Testis (tissue), 3 donors: Measurements from ENCODE around the gene CIB4. TPM values are rescaled to one million over a fixed set of nuclear protein-coding genes. Genes with fewer than 3 reads are reported as not detected.

ENCODE experiments used
- DNase-seq: peaks from one replicate; pipeline ENCODE4 v3.0.0-alpha.2; 2019
- H3K27ac ChIP-seq, 2 donors: fragments of 200-600 bp; sonication (generic); one replicate each; pipeline ENCODE4 v1.5.1; 2019
- H3K27me3 ChIP-seq: fragments of 200-600 bp; sonication (generic); one replicate; pipeline ENCODE4 v1.5.1; 2019
- H3K36me3 ChIP-seq: fragments of 200-600 bp; sonication (generic); one replicate; pipeline ENCODE4 v1.5.1; 2017; ENCODE audit warnings: low read depth; ENCODE audit errors: missing control alignments
- H3K4me1 ChIP-seq: fragments of 200-600 bp; sonication (generic); one replicate; pipeline ENCODE4 v1.5.1; 2019
- H3K4me3 ChIP-seq, 2 donors: fragments of 200-600 bp; sonication (generic); one replicate each; pipeline ENCODE4 v1.5.1; 2017 to 2019
- H3K9me3 ChIP-seq: fragments of 200-600 bp; sonication (generic); one replicate; pipeline ENCODE4 v1.5.1; 2017
- CTCF ChIP-seq, 3 experiments: fragments of 450-650 bp in 2 of 3; fragments of 200-600 bp in 1 of 3; sonication (generic) in 1 of 3; IDR thresholded peaks; one replicate each; pipeline ENCODE4 v1.5.1; 2016 to 2019; ENCODE audit warnings: antibody characterized with exemption in 3 of 3, mild to moderate bottlenecking in 2 of 3, moderate library complexity in 1 of 3
- POLR2A ChIP-seq: fragments of 450-650 bp; IDR thresholded peaks from one replicate; pipeline ENCODE4 v1.6.1; 2017; ENCODE audit warnings: antibody characterized with exemption, mild to moderate bottlenecking, moderate library complexity
- WGBS, 2 donors: methylation state at CpG; one replicate each; pipeline ENCODE4 v1.1.5; 2018; 5-methylcytosine and 5-hydroxymethylcytosine counted together
- intact Hi-C: fragments of 100-400 bp; cut with DNase I; formaldehyde crosslinking; loops from one replicate; pipeline ENCODE4 v1.15.1; 2023; ENCODE audit warnings: low total_unique reads
- polyA plus RNA-seq: library from polyadenylated mRNA; stranded (reverse); fragments of 350-450 nt; fragmentation: Illumina TruSeq; extraction: RNeasy Lipid Tissue Mini Kit (QIAGEN cat#74804); gene quantifications from one replicate; pipeline ENCODE4 v1.2.3, GENCODE V29; 2014; ENCODE audit warnings: low read depth, low replicate concordance; ENCODE audit not compliant: insufficient read depth
- total RNA-seq, 2 donors: library from RNA; depleted of rRNA; stranded (reverse); fragments of >200 nt; gene quantifications; one replicate each; pipeline ENCODE4 v1.2.3, GENCODE V29; 2016

CIB4 gene
- total and polyA plus RNA-seq, 3 donors from 2014 or later, result 7.5 to 30.6 (median 8.7) TPM

DNA sequence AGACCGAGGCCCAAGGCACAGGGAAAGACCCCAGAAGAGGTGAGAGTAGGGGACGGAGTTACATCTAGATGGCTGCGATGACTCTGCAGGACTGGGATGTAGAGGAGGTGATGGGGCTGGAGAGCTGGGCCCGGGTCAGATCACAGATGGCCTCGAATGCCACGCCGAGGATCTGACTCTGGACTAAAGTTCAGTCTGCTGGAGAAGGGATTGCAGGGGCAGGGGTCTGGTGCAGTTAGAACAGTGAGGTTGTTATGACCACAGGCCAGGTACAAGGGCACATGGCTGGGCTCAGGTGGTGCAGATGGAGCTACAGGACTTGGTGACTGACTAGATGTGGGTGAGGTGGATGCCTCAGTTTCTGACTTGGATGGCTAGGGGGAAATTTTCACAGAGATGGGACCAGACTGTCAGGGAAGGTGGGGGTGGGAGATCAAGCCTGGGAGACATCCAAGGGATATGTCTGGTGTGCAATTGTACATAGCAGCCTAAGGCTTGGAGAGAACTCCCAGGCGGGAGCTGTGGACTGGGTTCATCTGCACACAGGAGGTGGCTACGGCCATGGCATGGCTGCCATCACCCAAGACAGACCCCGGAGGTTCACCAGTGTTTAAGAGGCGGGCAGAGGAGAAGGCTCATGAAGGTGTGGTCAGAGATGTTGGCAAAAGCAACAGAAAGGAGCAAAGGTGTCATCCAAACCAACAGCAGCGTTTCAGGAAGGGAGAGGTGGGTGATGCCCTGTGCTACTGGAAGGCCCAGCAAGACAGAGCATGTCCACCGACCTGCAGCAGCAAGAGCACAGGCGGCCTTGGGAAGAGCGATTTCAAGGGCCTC lies 66.9 kb downstream of the CIB4 start:
- Histone ChIP-seq H3K27me3 (no peaks in the 10 kb centered on the region), H3K9me3 (no peaks in the 10 kb centered on the region), H3K4me3 (no peak overlapping the region), H3K27ac (no peak overlapping the region), H3K4me1 (no peaks in the 10 kb centered on the region), H3K36me3 (no peaks in the 10 kb centered on the region)
- DNase-seq, result no peak
- 90 to 95% methylated on average over 15 of the region's 15 CpGs for WGBS, 2 donors
- TF ChIP-seq CTCF (IDR thresholded peaks at IDR 0.05), result no peak
- TF ChIP-seq POLR2A, result no peak
- intact Hi-C loops, result no loop called here

DNA sequence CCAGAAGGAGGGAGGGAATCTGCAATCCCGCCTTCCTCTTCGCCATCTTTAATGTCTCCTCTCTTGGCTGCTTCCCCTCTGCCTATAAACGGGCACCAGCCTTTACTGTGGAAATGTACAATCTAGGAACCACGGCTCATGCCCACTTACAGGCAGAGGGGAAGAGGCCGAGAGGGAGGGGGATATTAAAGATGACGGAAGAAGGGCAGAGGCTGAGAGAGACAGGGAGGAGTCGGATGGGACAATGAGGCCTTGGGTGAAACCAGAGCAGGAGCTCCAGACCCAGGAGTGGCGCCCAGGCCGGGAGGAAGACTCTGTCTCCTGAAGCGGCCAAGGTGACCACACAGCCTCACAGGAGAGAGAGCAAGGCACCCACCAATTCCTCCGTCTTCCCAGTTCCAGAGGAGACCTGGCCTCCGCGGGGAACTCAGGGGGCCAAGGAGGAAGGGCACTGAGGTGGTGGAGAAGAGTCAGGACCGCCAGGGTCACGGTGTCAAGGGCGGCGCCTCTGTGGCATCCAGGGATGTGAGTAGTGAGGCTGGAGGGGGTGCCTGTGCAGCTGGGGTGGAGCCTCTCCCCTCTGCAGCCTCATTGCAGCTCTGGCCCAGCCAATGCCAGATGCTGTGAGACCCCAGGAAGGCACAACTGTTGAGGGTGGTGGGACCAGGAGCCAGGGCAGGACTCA lies 67.8 kb downstream of the CIB4 start:
- WGBS, 2 donors, result 86 to 89% methylated on average over 17 of the region's 17 CpGs
- Histone ChIP-seq H3K4me1 (no peaks in the 10 kb centered on the region), H3K4me3 (no peak overlapping the region), H3K27me3 (no peaks in the 10 kb centered on the region), H3K27ac (no peak overlapping the region), H3K36me3 (no peaks in the 10 kb centered on the region), H3K9me3 (no peaks in the 10 kb centered on the region)
- DNase-seq, result no peak
- intact Hi-C loops, result no loop called here
- TF ChIP-seq POLR2A, result no peak
- TF ChIP-seq CTCF (IDR thresholded peaks at IDR 0.05), result no peak

DNA sequence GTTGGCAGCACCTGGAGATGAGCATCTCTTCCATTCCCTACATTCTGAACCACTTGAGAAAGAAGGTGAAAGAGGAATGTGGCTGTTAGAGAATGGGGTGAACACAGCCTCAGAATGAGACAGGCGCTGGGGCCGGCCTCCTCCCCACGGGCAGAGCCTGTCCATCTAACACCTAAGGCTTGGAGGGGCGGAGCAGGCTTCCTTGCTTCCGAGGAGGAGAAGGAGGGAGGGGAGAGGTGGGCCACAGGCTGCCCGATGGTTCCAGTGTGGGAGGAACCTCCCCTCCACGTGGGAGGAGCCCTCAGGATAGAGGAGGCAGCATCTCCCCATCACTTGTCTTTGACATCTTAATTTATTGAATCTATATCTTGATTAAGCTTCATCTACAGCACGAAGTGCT lies 68.6 kb downstream of the CIB4 start:
- no peak for DNase-seq
- 33 to 41% methylated on average over 8 of the region's 8 CpGs for WGBS, 2 donors
- H3K4me3 ChIP-seq, result no peak overlapping the region
- H3K4me1 ChIP-seq, result no peaks in the 10 kb centered on the region
- H3K36me3 ChIP-seq, result no peaks in the 10 kb centered on the region
- H3K9me3 ChIP-seq, result no peaks in the 10 kb centered on the region
- intact Hi-C loops, result no loop called here
- no peak overlapping the region for H3K27ac ChIP-seq
- no peaks in the 10 kb centered on the region for H3K27me3 ChIP-seq
- TF ChIP-seq CTCF (IDR thresholded peaks at IDR 0.05), result no peak
- no peak for TF ChIP-seq POLR2A

DNA sequence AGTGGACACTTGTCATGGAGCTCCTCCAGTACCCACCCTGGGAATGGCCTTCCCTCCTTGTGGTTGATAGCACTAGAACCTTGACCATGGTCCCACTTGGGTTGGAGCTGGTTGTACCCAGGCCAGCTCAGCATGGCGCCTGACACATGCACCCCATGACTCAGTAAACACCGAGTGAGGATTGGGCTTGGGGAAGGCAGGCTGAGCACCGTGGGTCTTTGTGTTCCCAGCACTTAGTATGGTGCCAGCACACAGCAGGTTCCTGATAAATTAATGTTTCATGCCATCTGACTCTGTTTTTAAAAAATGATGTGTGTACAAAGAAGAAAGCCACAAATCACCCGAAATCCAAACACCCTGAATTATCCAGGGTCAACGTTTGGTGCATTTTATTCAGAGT lies 69.8 kb downstream of the CIB4 start:
- Histone ChIP-seq H3K27me3 (no peaks in the 10 kb centered on the region), H3K36me3 (no peaks in the 10 kb centered on the region), H3K9me3 (no peaks in the 10 kb centered on the region), H3K4me1 (no peaks in the 10 kb centered on the region), H3K4me3 (no peak overlapping the region), H3K27ac (no peak overlapping the region)
- intact Hi-C loops, result no loop called here
- 89 to 91% methylated on average over 4 to 5 of the region's 5 CpGs for WGBS, 2 donors
- TF ChIP-seq CTCF (IDR thresholded peaks at IDR 0.05) (no peak), POLR2A (no peak)
- no peak for DNase-seq
